ENCODE measurements around the gene CABLES1.

The CABLES1 gene

GRCh38 chr18:23171581-23172156, 36.4 kb downstream of the CABLES1 start:
- no peak for DNase-seq

DNA sequence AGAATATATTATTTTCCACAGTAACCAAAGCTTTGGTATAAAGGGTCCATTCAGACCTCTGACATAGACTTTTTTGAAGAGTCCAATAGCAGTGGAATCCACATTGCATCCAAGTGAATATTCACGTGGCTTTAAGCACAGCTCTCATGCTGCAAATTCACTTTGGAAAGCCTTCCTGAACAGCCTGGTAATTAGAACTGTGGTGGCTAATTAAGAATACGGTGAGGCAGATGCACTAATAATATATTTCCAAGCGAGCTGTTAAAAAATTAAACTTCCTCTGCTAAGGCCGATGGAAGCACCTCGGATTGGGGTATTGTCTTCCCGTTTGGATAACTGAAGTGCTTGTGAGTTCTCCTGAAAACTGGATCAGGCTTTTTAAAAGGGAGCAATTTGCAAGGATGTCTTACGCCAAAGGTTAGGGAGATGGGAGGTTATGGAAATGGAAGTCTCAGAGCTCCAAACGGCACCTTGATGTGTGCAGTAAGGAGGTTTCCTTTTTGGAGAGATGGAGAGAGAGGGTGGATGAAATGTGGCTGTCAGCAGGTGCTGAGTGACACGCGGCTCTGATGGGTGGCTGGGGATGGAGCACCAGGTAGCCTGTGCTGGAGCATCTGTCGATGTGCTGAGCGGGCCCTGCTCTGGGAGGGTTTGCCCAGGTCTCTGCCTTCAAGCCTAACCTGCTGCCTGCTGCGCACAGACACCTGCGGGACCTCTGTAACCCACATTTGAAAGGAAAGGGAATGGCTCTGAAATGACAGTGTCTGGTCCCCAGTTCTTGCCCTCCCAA, 37.5 kb downstream of the CABLES1 start:
- no peak for DNase-seq

DNA sequence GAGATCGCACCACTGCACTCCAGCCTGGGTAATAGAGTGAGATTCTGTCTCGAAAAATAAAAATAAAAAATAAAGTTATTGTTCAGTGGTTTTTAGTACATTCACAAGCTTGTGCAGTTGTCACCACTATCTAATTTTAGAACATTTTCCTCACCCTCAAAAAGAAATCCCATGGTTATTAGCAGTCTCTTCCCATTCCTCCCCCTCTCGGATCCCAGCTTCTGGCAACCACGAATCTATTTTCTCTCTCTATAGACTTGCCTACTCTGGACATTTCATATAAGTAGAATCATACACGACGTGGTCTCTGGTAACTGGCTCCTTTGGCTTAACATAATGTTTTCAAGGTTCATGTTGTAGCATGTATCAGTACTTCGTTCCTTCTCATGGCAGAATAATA, 38.6 kb downstream of the CABLES1 start:
- DNase-seq = no peak

DNA sequence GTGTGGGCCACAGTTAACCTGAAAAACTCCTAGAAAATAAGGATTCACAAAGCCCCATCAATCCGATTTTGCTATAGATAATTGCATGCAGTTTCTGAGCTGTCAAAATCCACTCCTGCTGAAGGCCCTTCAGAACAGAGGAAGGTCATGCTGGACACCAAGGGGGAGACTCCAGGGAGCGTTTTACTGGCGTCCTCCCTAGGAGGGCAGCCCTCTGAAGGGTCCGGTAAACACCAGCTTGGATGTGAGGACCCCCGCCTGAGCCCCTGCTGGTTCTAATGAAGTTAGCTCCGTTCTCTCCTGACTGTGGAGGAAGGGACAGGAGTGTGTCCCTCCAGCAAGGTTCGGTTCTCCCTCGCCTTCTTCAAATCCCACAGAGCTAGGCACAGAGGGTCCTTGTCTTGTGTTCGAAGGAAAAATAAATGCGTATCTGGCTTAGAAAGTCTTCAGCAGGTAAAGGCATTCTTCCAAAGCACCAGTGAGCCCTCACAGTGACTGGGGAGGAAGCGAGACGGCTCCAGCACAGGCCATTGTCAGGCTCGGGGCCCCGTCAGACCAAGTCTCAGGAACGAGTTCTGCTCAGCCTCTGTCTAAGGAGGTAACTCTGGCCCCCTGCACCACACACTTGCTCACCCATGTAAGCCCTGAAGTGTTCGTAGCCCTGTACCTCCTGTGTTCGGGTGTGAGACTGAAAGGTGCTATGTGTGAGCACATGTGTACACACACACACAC, 41.6 kb downstream of the CABLES1 start:
- DNase-seq = no peak

DNA sequence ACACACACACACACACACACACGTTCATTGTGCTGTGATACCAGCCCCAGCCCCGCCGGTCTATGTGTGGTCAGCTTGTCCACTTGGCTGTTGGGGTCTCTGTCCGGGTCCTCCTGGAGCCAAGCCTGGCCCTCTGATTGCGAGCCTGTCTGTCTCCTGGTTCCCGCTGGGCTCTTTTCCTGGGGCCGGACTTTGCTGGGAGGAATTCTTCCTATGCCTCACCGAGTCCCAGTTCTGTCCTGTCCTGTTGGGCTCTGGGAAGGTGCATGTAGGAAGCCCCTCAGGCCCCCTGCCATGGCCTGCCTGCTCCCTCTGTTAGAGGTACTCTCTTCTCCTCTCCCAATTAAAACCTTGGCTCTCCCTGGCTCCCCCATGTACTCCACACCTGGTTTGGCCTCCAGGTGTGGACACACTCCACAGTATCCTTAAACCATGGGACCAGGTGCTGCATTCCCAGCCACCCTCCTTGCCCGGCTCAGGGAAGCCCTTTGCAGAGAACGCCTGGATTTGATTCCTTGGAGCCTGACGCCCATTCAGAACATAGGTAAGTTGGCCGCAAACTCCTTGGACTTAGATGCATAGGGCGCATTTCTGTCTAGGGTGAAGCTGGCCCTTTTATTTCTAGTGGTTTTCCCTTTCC, 42.3 kb downstream of the CABLES1 start:
- no peak for DNase-seq

- DNase-seq = no peak
Observed at GRCh38 chr18:23178201-23178600, 42.9 kb downstream of the CABLES1 start.

GRCh38 chr18:23178661-23179081, 43.4 kb downstream of the CABLES1 start:
- no peak for DNase-seq

DNA sequence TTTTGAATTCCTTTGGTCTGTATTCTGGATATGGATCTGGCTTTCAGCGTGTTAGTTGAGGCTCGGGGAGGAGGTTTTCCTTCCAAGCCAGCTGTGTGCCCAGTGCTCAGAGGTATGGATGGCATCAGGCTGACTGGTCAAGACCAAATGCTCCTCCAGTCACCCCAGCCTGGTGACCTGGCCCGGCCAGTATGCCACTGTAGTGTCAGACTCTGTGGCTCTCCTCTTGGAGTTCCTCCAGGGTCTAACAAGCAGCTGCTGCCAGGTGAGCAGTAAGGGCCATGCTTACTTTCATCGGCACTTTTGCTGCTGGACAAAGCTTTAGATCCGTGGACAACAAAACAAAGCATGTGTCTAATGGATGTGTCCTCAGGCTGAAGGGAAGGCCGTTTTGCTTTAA, 44.1 kb downstream of the CABLES1 start:
- no peak for DNase-seq

- no peak for DNase-seq
Observed at GRCh38 chr18:23181547-23181946, 46.3 kb downstream of the CABLES1 start.

DNA sequence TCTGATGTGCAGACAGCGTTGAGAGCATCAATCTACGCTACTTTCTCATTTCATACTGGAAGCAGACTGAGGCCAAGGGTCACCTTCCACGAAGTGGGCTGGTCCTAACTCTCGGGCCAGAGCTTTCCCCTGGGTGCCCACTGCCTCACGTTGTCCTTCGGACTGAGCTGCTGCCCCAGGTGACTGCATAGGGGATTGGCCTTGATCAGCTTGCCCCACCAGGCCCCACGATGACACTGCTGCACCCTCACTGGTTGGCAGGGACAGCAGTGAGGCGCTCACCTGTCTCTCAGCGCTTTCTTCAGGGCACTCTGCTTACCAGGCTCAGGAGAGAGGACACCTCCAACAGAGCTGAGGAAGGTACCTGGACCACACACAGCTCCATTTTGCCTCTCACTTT, 47.3 kb downstream of the CABLES1 start:
- no peak for DNase-seq

GRCh38 chr18:23183411-23184150, 48.3 kb downstream of the CABLES1 start:
- DNase-seq = no peak

- DNase-seq = no peak
Observed at GRCh38 chr18:23186781-23187180, 51.5 kb downstream of the CABLES1 start.

DNA sequence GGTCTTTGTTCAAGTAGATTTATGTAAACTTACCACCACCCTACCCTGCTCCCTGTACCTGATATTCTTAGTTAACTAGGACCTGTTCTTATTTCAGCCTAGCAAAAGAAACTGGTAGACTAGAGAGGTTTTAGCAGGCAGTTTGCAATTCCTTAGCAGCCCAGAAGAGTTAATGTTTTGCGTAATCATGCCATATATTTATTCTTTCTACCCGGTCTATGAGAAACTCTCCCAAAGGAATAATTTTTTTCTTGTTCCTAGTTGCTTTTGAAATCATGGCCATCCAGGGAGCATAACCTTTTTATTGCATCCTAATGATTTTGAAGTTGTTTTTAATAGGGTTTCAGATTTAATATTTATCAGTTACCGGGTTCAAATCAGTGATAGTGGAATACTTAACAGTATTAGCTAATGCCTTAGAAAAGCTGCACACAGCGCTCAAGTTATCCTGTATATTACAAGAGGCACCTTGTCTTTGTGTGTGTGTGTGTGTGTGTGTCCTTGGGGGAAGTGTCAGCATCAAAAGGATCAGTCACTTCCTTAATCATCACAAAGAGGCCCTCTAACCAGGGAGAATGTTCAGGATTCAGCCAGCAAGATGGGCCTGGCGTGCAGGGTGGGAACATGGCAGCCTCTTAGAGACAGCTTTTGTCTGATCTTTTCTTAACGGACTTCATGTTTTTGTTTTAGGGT, 52.9 kb downstream of the CABLES1 start:
- no peak for DNase-seq

DNA sequence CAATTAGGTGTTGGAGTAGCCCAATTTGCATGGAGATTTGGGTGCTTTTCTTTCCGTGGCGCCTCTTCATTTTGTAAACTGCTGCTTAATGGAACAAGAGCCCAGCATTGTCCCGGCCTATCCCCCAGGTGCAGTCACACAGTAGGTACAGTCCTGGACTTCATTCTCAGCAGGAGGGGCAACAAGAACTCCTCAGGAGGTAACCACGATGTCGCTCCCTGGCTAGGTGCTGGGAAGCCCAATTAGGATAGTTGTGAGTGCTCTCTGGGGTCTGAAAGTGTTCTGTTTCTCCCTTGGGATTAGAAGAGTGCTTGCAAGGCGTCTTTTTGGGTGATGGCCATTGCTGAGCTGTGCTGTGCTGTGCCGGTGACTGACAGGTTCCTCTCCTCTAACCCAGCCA, 53.8 kb downstream of the CABLES1 start:
- no peak for DNase-seq

GRCh38 chr18:23189768-23190661, 54.7 kb downstream of the CABLES1 start:
- no peak for DNase-seq

DNA sequence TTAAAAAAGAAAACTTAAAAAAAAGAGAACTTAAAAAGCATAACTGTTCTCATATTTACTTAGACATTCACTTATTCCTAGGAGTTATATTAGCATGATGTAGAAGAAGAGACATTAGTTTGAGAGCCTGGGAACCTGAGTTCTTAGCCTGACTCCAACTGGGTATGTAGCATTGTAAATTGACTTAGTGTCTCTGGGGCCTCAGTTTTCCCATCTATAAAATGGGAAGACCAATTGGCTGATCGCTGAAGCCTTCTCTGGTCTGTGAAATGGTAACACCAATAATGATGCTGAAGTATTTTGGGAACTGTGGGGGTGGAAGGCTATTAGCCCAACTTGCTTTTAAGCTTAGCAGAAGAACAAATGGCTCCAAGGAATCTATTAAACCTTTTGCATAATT, 55.9 kb downstream of the CABLES1 start:
- no peak for DNase-seq

GRCh38 chr18:23193742-23194141, 58.5 kb downstream of the CABLES1 start:
- DNase-seq = no peak

DNA sequence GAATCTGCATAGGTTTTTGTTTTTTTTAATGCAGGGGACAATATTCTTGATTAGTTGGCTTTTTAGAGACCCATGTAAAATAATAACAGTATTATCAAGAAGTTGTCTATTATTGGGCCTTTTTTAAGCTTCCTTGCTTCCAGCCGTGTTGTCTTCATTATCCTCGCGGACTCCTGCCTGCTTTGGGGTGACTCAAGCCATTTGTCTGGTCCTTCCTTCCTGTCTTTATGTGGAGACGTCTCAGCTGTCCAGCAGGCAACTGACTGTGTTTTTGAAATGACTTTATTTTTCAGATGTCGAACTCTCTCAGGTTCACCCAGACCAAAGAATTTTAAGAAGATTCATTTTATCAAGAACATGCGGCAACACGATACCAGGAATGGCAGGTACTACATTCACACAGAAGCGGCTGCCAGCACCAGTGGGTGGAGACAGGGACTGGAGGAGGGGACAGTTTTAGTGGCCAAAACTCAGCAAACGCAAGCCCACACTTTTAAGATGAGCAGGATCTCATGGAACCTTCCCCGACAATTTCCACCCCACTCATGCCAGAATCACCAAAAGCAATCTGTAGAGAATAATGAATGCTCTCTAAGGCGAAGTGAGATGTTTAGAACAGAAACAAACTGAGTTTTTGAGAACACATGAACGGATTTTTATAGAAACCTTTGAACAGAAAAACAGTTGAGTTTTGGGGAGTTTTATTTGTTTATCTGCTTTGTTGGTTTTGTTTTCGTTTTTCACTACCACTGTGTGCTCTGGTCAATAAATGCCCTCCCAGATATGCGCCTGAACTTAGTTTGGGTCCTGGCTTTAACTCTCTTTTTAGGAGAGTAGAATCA, 59.1 kb downstream of the CABLES1 start:
- DNase-seq = no peak

DNA sequence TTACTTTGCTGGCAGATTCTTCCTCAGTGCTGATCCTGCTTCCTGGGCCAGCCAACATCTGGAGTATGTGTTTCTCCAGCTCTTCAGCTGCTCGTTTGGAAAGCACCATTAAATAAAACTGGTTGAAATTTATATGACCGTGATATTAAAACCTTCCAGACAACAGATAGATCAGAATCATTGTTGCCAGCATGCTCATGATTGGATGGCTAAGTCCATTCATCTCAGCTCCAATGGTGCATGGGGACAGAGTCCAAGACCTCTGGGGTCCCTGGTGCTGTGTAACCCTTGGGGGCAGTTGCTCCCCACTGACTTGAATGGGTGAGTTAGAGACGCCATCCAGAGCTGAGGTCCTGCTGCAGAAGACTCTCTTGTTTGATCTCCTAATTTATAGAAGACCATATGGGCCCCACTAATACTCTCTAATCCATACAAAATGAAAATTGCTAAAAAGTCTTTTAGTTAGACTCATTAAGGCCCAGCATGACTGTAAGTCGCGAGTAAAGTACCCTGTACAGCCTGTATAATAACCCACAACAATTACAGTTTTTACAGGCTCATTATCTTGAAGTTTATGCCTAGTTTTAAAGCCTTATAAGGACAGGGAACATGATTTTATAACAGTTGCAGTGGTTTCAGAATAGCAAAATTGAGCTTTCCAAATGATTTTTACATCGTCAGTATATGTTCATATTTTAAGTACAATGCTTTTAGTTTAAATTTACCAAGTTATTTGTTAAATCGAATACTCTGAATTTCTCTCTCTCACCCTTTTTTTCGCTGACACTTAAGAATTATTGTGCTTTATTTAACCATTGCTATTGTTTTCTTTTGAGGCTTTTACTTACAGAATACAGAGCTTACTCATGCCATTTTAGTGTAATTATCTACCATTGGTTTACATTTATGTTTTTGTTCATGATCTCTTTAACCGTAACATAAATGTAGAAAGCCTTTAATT, 60.0 kb downstream of the CABLES1 start:
- no peak for DNase-seq

Data from KG1 (cell line).